GM11168 (cell line): ENCODE results near the gene VPS52.

Experiments used
- in situ Hi-C: fragments of 300-500 bp; cut with MboI; formaldehyde crosslinking; loops from one replicate; pipeline ENCODE4 v1.12.0; 2022; ENCODE audit warnings: low sequenced_read_pairs; ENCODE audit not compliant: unreplicated experiment

Gene VPS52, protein sequence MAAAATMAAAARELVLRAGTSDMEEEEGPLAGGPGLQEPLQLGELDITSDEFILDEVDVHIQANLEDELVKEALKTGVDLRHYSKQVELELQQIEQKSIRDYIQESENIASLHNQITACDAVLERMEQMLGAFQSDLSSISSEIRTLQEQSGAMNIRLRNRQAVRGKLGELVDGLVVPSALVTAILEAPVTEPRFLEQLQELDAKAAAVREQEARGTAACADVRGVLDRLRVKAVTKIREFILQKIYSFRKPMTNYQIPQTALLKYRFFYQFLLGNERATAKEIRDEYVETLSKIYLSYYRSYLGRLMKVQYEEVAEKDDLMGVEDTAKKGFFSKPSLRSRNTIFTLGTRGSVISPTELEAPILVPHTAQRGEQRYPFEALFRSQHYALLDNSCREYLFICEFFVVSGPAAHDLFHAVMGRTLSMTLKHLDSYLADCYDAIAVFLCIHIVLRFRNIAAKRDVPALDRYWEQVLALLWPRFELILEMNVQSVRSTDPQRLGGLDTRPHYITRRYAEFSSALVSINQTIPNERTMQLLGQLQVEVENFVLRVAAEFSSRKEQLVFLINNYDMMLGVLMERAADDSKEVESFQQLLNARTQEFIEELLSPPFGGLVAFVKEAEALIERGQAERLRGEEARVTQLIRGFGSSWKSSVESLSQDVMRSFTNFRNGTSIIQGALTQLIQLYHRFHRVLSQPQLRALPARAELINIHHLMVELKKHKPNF

GRCh38 chr6:33271468-33272274 lies at the start of gene VPS52, which contains the start of gene RPS18:
VPS52 (minus strand) TSS chr6:33271876; CDS start chr6:33271675, 201 bp downstream.
RPS18 (plus strand) TSS chr6:33272075; CDS start chr6:33272120, 45 bp downstream.
- in situ Hi-C loops = no loop called here

DNA sequence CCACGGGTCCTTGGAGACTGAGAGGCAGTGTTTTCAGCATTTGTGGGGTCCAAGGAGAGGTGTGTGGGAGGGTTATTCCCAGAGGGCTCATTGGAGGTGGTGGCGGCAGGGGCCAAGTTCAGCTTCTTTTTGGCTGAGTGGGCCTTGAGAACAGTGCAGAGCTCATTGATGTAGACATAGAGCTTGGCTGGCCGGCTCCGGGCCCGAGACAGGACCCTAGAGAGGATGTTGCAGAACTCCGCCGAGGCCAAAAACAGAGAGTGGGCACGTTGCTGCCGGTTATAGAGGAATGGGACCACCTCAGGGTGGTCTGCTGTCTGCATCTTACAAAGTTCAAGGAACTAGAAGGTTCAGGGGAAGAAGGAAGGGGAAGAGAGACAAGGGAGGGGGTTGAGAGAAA lies 49.6 kb upstream of the VPS52 start:
- in situ Hi-C loops = no loop called here

- in situ Hi-C loops = no loop called here
These were observed 48.9 kb upstream of the VPS52 start for GRCh38 chr6:33320315-33321181.

- in situ Hi-C loops = no loop called here
These were observed 48.3 kb upstream of the VPS52 start for GRCh38 chr6:33319939-33320314.

DNA sequence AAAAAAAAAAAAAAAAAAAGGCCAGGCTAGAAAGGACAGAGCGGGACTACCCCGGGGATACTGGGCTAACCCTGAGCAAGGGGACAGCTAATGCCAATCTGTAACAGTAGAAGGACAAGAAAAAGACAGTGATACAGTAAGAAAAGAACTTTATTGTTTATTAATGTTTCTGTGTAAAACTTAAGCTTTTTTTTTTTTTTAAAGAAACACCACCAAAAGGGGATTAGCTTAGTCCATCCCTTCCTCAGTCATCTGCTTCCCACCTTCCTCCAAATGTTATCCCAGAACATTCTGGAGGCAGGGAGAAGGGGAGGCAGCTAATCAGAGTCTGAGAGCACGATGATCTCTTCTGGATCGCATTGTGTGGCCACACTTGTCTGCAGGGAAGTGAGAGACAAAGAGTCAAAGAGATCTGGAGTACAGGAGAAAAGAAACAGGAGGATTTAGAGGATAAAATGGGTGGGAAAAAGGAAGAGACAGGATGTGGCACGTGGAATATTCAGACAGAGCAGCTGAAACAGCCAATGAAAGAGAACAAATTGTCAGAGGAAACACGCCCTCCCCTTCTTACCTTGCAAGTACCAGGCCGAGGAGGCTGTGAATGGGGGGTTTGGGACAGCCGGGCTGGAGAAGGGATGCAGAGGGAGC lies 46.9 kb upstream of the VPS52 start:
- in situ Hi-C loops = no loop called here

GRCh38 chr6:33317669-33318425 lies 46.2 kb upstream of the VPS52 start, which contains the start of gene ZBTB22:
ZBTB22 (minus strand) TSS chr6:33317744; CDS start chr6:33316916, 828 bp downstream.
- in situ Hi-C loops = no loop called here

DNA sequence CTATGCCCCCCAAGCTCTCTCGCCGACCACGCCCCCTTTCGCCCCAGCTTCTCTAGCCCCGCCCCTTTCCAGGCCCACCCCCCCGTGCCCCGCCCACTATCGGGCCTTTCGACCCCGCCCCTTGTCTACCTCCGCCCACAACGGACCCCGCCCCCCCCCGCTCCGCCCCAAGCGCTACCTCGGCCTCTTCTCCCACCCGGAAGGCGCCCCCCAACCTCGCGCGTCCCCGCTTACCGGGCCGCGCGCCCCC lies 45.7 kb upstream of the VPS52 start:
- in situ Hi-C loops = no loop called here

DNA sequence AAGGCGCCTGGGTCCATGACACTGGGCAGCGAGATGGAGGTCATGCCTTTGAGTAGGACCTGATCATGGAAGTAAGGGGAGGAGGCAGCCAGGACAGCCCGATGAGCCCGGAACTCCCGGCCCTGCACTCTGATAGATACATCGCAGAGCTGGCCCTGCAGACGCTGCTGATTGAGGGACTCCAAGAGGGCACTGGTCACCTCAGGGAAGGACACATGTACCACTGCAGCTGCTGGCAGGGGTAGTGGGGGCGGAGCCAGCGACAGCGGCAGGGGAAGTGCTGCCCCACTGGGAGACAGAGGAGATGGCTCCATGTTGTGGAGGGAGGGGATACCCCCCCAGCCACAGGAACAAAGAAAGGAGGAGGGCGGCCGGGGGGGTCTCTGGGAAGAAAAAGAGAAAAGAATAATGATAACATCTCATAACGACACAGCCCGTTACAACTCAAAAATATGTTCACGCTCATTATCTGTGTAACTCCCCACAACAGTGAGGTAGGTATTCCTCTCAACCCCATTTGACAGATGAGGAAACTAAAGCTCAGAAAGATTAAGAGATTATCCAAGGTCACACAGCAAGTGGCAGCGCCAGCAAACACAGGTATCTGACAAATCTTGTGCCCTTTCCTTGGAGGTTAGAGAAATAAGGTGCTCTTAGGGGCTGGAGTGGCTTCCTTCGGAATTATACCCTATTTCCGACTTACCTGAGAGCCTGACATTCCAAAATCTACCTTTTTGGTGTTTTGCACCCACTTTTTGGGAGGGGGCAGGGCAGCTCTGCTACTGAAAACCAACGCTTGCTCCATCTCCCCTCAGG lies 45.1 kb upstream of the VPS52 start:
- in situ Hi-C loops = no loop called here

DNA sequence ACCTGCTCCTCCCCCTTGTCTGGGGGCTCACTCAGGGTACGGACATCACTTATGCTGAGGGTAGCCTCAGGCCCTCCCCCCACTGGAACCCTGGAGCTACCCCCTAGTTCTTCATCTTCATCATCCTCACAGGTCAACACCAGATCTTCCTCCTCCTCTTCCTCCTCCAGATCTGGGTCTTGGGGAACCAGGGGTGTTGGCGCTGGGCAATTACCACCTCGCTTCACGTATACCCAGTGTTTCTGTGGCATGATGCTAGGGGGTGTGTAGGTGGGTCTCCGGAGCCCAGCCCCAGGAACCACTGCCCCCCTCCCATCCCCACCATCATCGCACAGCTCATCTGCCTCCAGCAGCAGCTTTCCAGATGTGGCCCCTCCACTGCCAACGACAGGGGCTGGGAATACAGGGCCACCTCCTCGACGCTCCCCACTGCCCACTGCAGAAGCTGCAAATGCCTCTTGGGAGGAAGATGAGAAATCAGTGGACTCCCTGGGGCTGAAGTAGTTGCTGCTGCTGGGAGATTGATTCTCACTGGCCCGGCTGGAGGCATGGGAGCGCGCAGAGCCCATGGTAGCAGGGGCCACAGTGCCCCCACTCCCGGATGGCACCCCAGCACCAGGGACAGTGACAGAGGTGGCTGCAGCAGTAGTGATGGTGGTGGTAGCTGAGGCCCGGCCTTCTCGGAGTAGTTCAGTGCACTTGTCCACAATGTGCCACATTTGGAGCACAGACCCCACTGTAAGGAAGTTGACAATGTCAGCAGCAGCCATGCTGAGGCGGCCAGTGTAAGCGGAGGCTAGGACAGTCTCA lies 44.3 kb upstream of the VPS52 start:
- in situ Hi-C loops = no loop called here

GRCh38 chr6:33314943-33315792 lies 43.5 kb upstream of the VPS52 start:
- in situ Hi-C loops = no loop called here

DNA sequence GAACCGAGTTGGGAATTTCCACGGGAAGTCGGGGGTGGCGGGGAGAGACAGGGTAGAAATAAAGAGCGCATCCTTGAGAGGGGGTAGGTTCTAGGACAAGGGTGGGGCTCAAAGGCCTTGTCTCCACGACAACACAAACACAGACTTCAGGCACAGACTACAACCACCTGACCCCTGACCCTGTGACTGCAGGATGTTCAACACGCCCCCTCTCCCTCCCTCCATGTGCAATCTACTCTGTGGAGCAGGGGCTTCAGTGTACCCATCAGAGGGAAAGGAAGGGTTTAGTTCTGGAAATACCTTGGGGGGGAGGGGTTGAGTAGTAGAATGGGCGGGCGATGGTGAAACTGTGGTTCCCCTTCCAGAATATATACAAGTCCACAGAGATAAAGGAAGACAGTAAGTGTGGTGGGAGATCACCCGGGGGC lies 42.9 kb upstream of the VPS52 start:
- in situ Hi-C loops = no loop called here

DNA sequence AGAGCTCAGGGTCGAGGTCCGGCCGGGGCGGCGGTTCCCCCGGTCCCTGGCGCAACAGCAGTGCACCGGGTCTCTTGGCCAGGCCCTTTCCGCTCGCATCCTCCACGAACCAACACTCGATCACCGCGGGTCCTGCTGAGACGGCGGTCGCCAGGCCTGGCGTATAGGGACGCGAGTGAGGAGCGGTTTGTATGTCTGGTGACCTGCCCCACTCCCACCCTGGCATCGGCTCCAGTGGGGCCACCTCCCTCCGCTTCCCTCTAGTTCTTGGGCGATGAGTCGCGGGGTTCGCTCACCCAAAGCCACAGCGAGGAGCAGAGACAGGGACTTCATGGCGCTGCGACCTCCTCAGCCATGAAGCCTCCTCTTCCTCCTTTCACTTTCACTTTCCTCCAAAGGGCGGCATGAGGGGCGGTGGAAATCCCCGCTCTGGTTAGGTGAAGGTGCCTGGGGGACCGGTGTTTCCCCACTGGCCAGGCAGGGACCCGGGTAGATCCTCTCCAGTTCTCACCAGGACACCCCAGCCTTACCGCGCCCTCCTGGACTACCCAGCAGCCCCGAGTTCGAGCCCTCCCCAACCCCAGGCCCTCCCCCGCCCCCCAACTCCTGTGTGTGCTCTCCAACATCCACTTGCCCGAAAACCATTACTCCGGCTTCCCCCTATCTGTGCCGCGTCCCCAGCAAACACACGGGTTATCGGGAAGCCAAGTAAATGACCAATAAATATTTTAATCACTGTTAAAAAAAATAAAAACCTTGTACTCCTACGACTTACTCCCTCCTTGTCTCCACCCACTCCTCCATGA lies 42.2 kb upstream of the VPS52 start, which contains the start of gene TAPBP:
Gene TAPBP, minus strand, starts transcription at position 370 of the 806 bp plus-strand sequence. Its CDS starts 37 bp downstream, at position 333.
- in situ Hi-C loops = no loop called here

- in situ Hi-C loops = no loop called here
These were observed 41.5 kb upstream of the VPS52 start for GRCh38 chr6:33313105-33313708.

GRCh38 chr6:33312361-33313104 lies 40.9 kb upstream of the VPS52 start:
- in situ Hi-C loops = no loop called here
